ENCODE measurements around the gene MESD. TPM values are rescaled to one million over a fixed set of nuclear protein-coding genes. Genes with fewer than 3 reads are reported as not detected.

Gene MESD
- polyA plus RNA-seq, 1 donor from 2014 or later = 16.3 TPM

- Histone ChIP-seq H4K20me1 (ENCODE audit: insufficient read depth) (no peaks in the 10 kb centered on the region), H3K9me3 (ENCODE audit: low read length) (no peaks in the 10 kb centered on the region), H3K9me2 (ENCODE audit: insufficient read depth, low read length) (no peaks in the 10 kb centered on the region), H3K79me2 (replicated peaks; ENCODE audit: insufficient read depth, low read length) (no peaks in the 10 kb centered on the region), H2AFZ (ENCODE audit: low read depth, low read length) (no peak overlapping the region), H3K27ac (ENCODE audit: low read length) (no peak overlapping the region), H3K4me3 (ENCODE audit: low read length) (no peak overlapping the region), H3F3A (ENCODE audit: insufficient read depth, low read length, poor library complexity, severe bottlenecking) (no peaks in the 10 kb centered on the region), H3K4me2 (ENCODE audit: low read length) (no peak overlapping the region), H3K36me3 (ENCODE audit: insufficient read depth, low read length) (no peaks in the 10 kb centered on the region), H3K27me3 (ENCODE audit: insufficient read depth, low read depth, low read length) (no peaks in the 10 kb centered on the region), H3K9ac (ENCODE audit: low read length) (no peak overlapping the region)
- TF ChIP-seq MXI1 (conservative IDR thresholded peaks at IDR 0.05; ENCODE audit: poor library complexity, severe bottlenecking) (no peak), REST (IDR thresholded peaks at IDR 0.05; ENCODE audit: borderline replicate concordance) (no peak), SMC3 (conservative IDR thresholded peaks at IDR 0.05; ENCODE audit: poor library complexity) (no peak), EP300 (conservative IDR thresholded peaks at IDR 0.05; ENCODE audit: poor library complexity, severe bottlenecking) (no peak), POLR2AphosphoS5 (IDR thresholded peaks at IDR 0.05) (no peak), RAD21 (conservative IDR thresholded peaks at IDR 0.05) (no peak), CTCF (IDR thresholded peaks at IDR 0.05; ENCODE audit: poor library complexity, severe bottlenecking) (no peak), EZH2 (IDR thresholded peaks at IDR 0.05; ENCODE audit: borderline replicate concordance, insufficient read depth, low read length, poor library complexity, severe bottlenecking) (no peak)
These were observed 18.5 kb downstream of the MESD start for GRCh38 chr15:80971143-80971542.

DNA sequence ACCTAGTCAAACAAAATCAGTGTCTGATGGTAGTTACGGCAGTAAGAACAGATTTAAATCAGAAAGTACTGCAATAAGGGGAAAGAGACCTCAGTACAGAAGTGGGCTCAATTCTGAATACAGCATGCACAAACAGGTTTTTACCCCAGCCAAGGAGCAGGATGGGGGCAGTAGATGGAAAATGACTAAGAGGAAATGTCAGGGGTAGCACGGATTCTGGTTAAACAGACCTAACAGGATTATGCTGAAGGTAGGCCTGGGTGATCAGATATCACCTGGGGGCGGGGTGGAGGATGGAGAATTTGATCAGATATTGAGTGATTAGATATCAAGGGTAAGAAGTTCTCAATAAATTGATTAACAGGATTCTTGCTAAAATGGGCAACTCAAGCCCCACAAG lies 19.0 kb downstream of the MESD start:
- H3F3A ChIP-seq (ENCODE audit: insufficient read depth, low read length, poor library complexity, severe bottlenecking) = no peaks in the 10 kb centered on the region
- H3K9ac ChIP-seq (ENCODE audit: low read length) = no peak overlapping the region
- H3K79me2 ChIP-seq (replicated peaks; ENCODE audit: insufficient read depth, low read length) = no peaks in the 10 kb centered on the region
- no peak overlapping the region for H3K4me3 ChIP-seq (ENCODE audit: low read length)
- H3K9me3 ChIP-seq (ENCODE audit: low read length) = no peaks in the 10 kb centered on the region
- H3K9me2 ChIP-seq (ENCODE audit: insufficient read depth, low read length) = no peaks in the 10 kb centered on the region
- no peak overlapping the region for H3K4me2 ChIP-seq (ENCODE audit: low read length)
- TF ChIP-seq REST (IDR thresholded peaks at IDR 0.05; ENCODE audit: borderline replicate concordance) (no peak), TAF1 (IDR thresholded peaks at IDR 0.05; ENCODE audit: low read depth) (no peak), SMC3 (conservative IDR thresholded peaks at IDR 0.05; ENCODE audit: poor library complexity) (no peak), EZH2 (IDR thresholded peaks at IDR 0.05; ENCODE audit: borderline replicate concordance, insufficient read depth, low read length, poor library complexity, severe bottlenecking) (no peak), POLR2AphosphoS5 (IDR thresholded peaks at IDR 0.05) (no peak), MXI1 (conservative IDR thresholded peaks at IDR 0.05; ENCODE audit: poor library complexity, severe bottlenecking) (no peak), EP300 (conservative IDR thresholded peaks at IDR 0.05; ENCODE audit: poor library complexity, severe bottlenecking) (no peak), CTCF (IDR thresholded peaks at IDR 0.05; ENCODE audit: poor library complexity, severe bottlenecking) (no peak), RAD21 (conservative IDR thresholded peaks at IDR 0.05) (no peak)
- H3K36me3 ChIP-seq (ENCODE audit: insufficient read depth, low read length) = no peaks in the 10 kb centered on the region
- H3K27ac ChIP-seq (ENCODE audit: low read length) = no peak overlapping the region
- no peaks in the 10 kb centered on the region for H4K20me1 ChIP-seq (ENCODE audit: insufficient read depth)
- H2AFZ ChIP-seq (ENCODE audit: low read depth, low read length) = no peak overlapping the region
- H3K27me3 ChIP-seq (ENCODE audit: insufficient read depth, low read depth, low read length) = no peaks in the 10 kb centered on the region
